Activated T-helper 17 cell treated with anti-CD3 and anti-CD28 coated beads, Interleukin-2, amount 50 U/mL, for 72 hours (primary cell): ENCODE results near the gene RNF214. TPM values are rescaled to one million over a fixed set of nuclear protein-coding genes. Genes with fewer than 3 reads are reported as not detected.

ENCODE experiments used
- total RNA-seq, 2 donors: library from RNA; stranded (reverse); gene quantifications; one replicate each; pipeline ENCODE4 v1.2.3, GENCODE V29; 2022

RNF214 gene
- total RNA-seq, 2 donors from 2014 or later: 15.3 to 18.6 TPM

Other genes with a start within 250 kb of the RNF214 start
- gene SIK3, start 134.2 kb upstream of the RNF214 start, total RNA-seq: 10 to 100 TPM; 41.9 to 55.7 TPM
- gene PAFAH1B2, start 88.4 kb upstream of the RNF214 start, total RNA-seq: 10 to 100 TPM; 53.7 to 87.6 TPM
- gene SIDT2, start 53.9 kb upstream of the RNF214 start, total RNA-seq: 10 to 100 TPM; 25.0 to 43.9 TPM
- 1 to 10 TPM; 5.1 to 9.6 TPM for gene TAGLN, start 33.3 kb upstream of the RNF214 start, total RNA-seq
- 100 to 1,000 TPM; 101 to 106 TPM for gene PCSK7, start 598 bp upstream of the RNF214 start, total RNA-seq
- 1 to 10 TPM; 3.5 to 7.5 TPM for gene BACE1-AS, start 58.7 kb downstream of the RNF214 start, total RNA-seq
- gene BACE1, start 83.6 kb downstream of the RNF214 start, total RNA-seq: under 1 TPM; 0.16 to 0.17 TPM
- 10 to 100 TPM; 28.6 to 31.0 TPM for gene CEP164, start 95.2 kb downstream of the RNF214 start, total RNA-seq